T-helper 2 cell treated with Interferon-gamma antibody and Interleukin-4, amounts not matched to agents 100 ng/mL and 5 ng/mL, for 36 hours (primary cell): ENCODE data around the gene PRSS56. TPM values are rescaled to one million over a fixed set of nuclear protein-coding genes. Genes with fewer than 3 reads are reported as not detected.
"Not testable (repeated sequence)": the region's sequence is repeated elsewhere in the genome, so short reads cannot be mapped to it uniquely, and the experiment has no call there.

Experiments used
- intact Hi-C: fragments of 100-400 bp; cut with micrococcal nuclease; formaldehyde crosslinking; loops from one replicate; pipeline ENCODE4 v1.15.1; 2023
- total RNA-seq: library from RNA; stranded (reverse); gene quantifications from 2 replicates; pipeline ENCODE4 v1.2.3, GENCODE V29; 2022

The PRSS56 gene
- total RNA-seq, 1 donor from 2014 or later, result not detected

DNA sequence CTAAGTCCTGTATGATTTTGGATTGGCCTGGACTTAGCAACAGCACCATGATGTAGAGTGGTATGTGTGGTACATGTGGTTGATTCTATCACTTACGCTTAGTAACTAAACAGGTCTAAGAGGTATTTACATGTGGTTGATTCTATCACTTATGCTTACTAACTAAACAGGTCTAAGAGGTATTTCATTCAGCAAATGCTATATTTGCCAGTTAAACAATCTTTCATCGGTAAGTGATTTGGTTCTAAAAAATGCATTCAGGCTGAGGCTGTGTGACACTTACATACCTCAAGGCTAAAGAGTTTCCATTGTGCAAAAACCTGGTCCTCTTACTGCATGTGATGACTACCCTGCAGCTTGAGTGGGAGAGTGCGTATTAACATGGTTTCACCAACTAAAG lies 43.4 kb downstream of the PRSS56 start:
- intact Hi-C loops, result no loop called here

DNA sequence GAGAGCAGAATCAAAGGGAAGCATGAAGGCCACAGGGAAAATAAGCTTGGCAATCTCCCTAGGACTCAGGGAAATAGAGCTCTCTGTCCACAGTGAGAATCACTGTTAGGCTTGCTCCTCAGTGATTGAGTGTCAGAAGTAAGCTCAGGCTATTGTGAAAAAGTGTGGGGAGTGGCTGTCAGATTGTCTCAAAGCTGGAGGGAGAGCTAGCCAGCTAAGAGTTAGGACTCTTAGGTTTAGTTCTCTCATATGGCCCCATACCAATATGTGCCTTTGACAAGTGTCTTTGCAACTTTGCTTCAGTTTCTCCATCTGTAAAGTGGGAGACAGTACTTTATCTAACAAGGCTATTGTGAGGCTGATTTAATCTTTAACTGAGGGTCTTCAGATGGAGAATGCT lies 47.5 kb downstream of the PRSS56 start:
- intact Hi-C loops, result no loop called here

DNA sequence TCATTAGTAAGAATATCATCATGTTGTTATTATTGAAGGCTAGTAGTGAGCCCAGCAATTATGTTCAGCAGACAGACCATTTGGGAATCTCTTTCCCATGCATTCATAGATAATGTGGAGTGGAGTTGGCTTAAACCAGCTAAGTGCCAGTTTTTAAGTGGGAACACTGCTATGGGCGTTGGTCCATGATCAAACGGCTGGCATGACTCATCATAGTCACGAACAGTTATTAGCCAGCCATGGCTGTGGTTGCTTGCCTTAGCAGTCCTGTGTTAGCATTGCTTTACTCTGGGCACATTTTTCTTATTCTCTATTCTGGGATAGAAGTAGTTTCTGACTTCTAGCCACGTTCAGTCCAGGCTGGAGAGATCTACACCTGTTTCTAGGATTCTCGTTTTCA lies 48.0 kb downstream of the PRSS56 start:
- intact Hi-C loops, result no loop called here

DNA sequence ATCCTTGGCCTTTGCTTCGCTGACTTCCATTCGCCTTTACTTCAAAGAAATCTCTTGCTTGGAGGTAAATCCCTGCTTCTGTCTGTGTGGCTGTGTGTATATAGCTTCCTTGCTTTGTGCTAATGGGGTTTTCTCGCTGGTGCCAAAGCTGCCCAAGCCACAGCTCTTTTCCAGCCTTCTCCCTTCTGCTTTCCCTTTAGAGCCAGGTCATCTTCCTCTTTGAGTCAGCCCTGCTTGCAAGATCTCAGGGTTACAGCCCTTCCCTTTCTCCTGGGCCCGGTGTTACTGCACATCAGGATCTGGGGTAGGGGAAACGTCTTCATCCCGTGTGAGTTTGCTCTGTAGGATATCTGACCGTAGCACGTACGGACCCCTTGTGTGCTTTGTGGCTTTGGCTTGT lies 49.4 kb downstream of the PRSS56 start:
- intact Hi-C loops, result no loop called here

DNA sequence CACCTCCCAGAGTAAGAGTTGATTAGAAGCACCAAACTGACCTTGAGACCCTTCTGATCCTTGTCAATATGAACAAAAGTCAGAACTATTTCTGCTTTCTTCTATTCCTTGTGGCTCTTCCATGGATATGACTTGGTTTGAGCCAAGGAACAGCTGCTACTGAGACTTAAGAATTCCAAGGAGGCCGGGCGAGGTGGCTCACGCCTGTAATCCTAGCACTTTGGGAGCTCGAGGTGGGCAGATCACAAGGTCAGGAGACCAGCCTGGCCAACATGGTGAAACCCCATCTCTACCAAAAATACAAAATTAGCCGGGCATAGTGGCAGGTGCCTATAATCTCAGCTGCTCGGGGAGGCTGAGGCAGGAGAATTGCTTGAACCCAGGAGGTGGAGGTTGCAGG lies 50.3 kb downstream of the PRSS56 start:
- intact Hi-C loops, result not testable (repeated sequence)

DNA sequence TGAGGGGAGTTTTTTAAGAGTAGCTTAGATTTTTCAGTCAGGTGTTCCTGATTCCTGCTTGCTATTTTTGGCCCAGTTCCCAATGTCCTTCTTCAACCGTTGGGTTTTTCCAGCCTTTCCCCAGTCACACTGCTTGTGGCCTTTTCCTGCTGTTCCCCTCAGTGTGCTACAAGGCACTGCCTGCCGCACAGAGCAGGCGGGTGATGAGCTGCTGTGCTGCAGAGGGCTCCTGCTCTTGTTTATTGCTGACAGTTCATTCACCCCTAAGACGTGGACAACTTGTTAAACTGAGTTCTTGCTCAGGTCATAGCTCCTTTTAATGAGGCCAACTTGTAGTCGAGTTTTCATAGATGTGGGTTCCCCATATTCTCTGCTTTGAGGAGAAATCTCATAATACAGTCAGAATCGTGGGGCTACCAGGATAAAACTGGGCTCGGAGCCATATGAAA lies 50.9 kb downstream of the PRSS56 start:
- intact Hi-C loops, result no loop called here

DNA sequence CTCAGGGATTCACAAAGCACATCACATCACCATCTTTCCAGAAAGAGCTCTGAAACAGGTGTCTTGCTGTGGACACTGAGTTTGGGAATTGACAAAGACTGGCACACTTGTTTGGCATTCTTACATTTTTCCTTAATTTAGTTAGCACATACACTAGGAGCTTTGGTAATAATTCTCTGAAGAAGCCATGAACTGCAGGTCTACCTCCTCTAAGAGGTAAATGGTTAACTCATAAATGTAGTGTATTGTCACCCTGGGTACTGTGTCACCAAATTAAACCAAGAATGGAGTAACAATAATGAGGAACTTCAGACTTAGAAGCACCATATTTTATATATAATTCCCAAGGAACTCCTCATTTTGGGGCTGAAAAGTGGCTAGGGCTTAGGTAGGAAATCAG lies 52.9 kb downstream of the PRSS56 start:
- intact Hi-C loops, result no loop called here

DNA sequence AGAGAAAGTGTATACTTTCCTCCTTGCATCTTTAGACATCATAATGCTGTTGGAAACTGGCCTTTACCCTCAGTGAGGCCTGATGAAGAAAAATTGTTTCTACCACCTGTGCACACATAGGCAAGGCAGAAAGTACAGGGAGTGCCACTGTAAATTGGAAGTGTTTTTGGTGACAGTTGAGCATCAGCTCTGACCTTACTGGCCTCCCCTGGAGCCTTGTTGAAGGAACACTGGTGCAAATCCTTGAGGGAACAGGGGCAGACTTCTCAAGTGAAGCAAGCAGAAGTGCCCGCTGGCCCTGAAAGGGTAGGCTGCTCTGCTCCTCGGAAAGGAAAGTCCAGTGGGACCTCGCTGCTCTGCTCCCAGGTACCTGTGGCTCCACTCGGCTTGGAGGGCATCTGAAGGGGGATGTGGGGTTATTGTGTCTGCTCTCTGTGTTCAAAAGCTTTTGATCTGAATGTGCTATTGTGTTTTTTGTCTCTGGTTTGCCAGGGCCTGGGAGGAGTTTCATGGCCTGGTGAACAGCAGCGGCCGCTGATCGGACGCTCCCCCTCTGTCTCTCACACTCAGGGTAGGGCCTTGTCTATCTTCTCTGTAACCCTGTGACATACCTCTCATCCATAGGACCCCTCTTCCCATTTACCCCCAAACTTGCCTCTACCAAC lies 53.7 kb downstream of the PRSS56 start:
- intact Hi-C loops, result no loop called here

DNA sequence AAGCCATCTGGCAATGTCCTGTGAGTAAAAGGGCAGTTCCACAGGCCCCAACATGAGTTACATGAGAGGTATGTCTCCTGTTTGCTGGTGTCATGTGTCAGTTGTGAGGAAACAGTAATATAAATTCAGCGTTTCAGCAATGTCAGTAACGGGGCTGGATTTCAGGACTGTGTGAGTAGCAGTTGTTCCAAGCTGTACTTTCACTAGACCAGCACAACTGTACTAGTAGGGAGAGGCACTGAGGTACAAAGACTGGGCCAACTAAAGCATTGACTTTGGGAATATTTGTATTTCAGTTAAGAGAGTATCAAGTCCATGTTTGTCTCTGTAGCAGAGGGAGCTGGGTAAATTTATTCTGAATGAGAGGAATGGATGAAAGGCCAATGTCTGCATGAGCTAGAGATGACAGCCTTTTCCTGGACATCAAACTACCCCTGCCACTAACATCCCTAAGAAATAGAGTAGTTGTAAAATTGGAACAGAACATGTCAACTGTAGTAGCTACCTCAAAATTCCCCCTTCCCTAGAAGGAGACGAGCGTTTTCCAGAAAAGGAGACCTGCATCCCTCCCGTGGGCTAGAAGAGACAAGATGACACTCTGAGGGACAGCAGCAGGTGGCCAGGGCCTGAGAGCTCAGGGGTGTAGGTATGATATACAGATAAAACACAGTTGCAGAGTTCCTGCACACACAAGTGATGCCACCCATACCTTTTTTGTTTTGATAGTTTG lies 54.7 kb downstream of the PRSS56 start:
- intact Hi-C loops, result no loop called here

Other genes with a start within 250 kb of the PRSS56 start
- not detected in 2 replicates for gene ALPP, start 141.6 kb upstream of the PRSS56 start, total RNA-seq
- not detected in 2 replicates for gene ALPG, start 113.5 kb upstream of the PRSS56 start, total RNA-seq
- not detected in 2 replicates for gene ALPI, start 64.2 kb upstream of the PRSS56 start, total RNA-seq
- 0.07 TPM in 1 of 2 replicates, not detected in the other for gene ECEL1, start 32.6 kb upstream of the PRSS56 start, total RNA-seq
- not detected in 2 replicates for gene CHRND, start 5.8 kb downstream of the PRSS56 start, total RNA-seq
- gene CHRNG, start 19.3 kb downstream of the PRSS56 start, total RNA-seq, result not detected in 2 replicates
- 8.3 and 8.8 TPM in 2 replicates for gene TIGD1, start 30.2 kb downstream of the PRSS56 start, total RNA-seq
- gene EIF4E2, start 30.3 kb downstream of the PRSS56 start, total RNA-seq, result 79.0 and 79.3 TPM in 2 replicates
- gene EFHD1, start 113.2 kb downstream of the PRSS56 start, total RNA-seq, result 1.0 and 1.1 TPM in 2 replicates
- 62.5 and 71.8 TPM in 2 replicates for gene GIGYF2, start 176.9 kb downstream of the PRSS56 start, total RNA-seq